Prostate gland (tissue), 2 donors: ENCODE data around the gene GNG2.

Experiments used
- POLR2A ChIP-seq: fragments of 450-650 bp; IDR thresholded peaks from one replicate; pipeline ENCODE4 v1.6.1; 2016; ENCODE audit warnings: antibody characterized with exemption, mild to moderate bottlenecking
- POLR2AphosphoS5 ChIP-seq: sonication (generic); formaldehyde crosslinking; IDR thresholded peaks from one replicate; pipeline ENCODE4 v1.6.1; 2017; ENCODE audit warnings: antibody characterized with exemption
- TF ChIP-seq, protein P1 (sequence below), 4 experiments: fragments of 200-600 bp in 2 of 4; fragments of 450-650 bp in 2 of 4; sonication (generic) in 2 of 4; IDR thresholded peaks; 1 replicate in 3 of 4; 2 replicates in 1 of 4; pipeline ENCODE4 v1.5.1; 2016 to 2019; ENCODE audit warnings: antibody characterized with exemption in 4 of 4, mild to moderate bottlenecking in 2 of 4, moderate library complexity in 2 of 4

GRCh38 chr14:51817326-51817725 is 43.1 kb upstream of the GNG2 start:
- TF ChIP-seq, protein P1, sequence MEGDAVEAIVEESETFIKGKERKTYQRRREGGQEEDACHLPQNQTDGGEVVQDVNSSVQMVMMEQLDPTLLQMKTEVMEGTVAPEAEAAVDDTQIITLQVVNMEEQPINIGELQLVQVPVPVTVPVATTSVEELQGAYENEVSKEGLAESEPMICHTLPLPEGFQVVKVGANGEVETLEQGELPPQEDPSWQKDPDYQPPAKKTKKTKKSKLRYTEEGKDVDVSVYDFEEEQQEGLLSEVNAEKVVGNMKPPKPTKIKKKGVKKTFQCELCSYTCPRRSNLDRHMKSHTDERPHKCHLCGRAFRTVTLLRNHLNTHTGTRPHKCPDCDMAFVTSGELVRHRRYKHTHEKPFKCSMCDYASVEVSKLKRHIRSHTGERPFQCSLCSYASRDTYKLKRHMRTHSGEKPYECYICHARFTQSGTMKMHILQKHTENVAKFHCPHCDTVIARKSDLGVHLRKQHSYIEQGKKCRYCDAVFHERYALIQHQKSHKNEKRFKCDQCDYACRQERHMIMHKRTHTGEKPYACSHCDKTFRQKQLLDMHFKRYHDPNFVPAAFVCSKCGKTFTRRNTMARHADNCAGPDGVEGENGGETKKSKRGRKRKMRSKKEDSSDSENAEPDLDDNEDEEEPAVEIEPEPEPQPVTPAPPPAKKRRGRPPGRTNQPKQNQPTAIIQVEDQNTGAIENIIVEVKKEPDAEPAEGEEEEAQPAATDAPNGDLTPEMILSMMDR (IDR thresholded peaks at IDR 0.05) = no peak
- TF ChIP-seq POLR2AphosphoS5 (no peak), POLR2A (no peak)
